Heart right ventricle (tissue), 16 donors: ENCODE measurements around the gene GAB2. TPM values are rescaled to one million over a fixed set of nuclear protein-coding genes. Genes with fewer than 3 reads are reported as not detected.

Experiments used
- ATAC-seq, 8 donors: fragments of 200-7000 bp; cut with Tn5 transposase; one replicate each; pipeline ENCODE4 v1.9.1; 2020; ENCODE audit warnings: mild to moderate bottlenecking in 8 of 8, moderate library complexity in 8 of 8, moderate number of reproducible peaks in 1 of 8
- DNase-seq, 2 donors: peaks; one replicate each; pipeline ENCODE4 v3.0.0-alpha.2; 2020
- H3K27ac ChIP-seq, 10 donors: fragments of 200-600 bp; sonication (generic) in 2 of 10; one replicate each; pipeline versions ENCODE4 v1.5.0 to v1.8.0; 2020 to 2022; ENCODE audit warnings: mild to moderate bottlenecking in 3 of 10
- H3K27me3 ChIP-seq, 7 donors: fragments of 200-600 bp; one replicate each; pipeline ENCODE4 v1.8.0; 2021 to 2022; ENCODE audit warnings: mild to moderate bottlenecking in 2 of 7
- H3K36me3 ChIP-seq, 9 donors: fragments of 200-600 bp; sonication (generic) in 1 of 9; one replicate each; pipeline versions ENCODE4 v1.5.0 to v1.8.0; 2020 to 2022; ENCODE audit warnings: mild to moderate bottlenecking in 2 of 9
- H3K4me1 ChIP-seq, 9 donors: fragments of 200-600 bp; sonication (generic) in 1 of 9; one replicate each; pipeline versions ENCODE4 v1.5.0 to v1.8.0; 2020 to 2022; ENCODE audit warnings: mild to moderate bottlenecking in 4 of 9
- H3K4me3 ChIP-seq, 10 donors: fragments of 200-600 bp; sonication (generic) in 2 of 10; one replicate each; pipeline versions ENCODE4 v1.5.0 to v1.8.0; 2020 to 2022; ENCODE audit warnings: mild to moderate bottlenecking in 7 of 10, moderate library complexity in 2 of 10
- H3K9me3 ChIP-seq, 11 donors: fragments of 200-600 bp in 10 of 11; sonication (generic) in 2 of 11; one replicate each; pipeline versions ENCODE4 v1.5.0 to v1.8.0; 2013 to 2022; ENCODE audit warnings: mild to moderate bottlenecking in 2 of 11, control low read depth in 1 of 11, moderate library complexity in 1 of 11
- WGBS, 2 donors: extraction: QIAGEN DNeasy Blood & Tissue Kit; methylation state at CpG; one replicate each; pipeline ENCODE4 v1.1.7; 2013; ENCODE audit warnings: inconsistent platforms in 1 of 2; 5-methylcytosine and 5-hydroxymethylcytosine counted together
- intact Hi-C, 10 donors: fragments of 100-400 bp; cut with DNase I; formaldehyde crosslinking; loops; one replicate each; pipeline versions ENCODE4 v1.11.1 to v1.14.2; 2022
- polyA plus RNA-seq, 2 donors: library from polyadenylated mRNA; stranded (reverse); fragments of 200-250 nt; gene quantifications; one replicate each; pipeline ENCODE4 v1.2.3, GENCODE V29; 2013
- total RNA-seq, 10 donors: library from RNA; stranded (reverse); fragmentation: NEBNext Ultra II Directional in 3 of 10; extraction: Animal tissue kit (Norgen Biotek cat#: 25700) in 3 of 10; gene quantifications; one replicate each; pipeline versions ENCODE4 v1.2.1 to v1.2.4, GENCODE V29; 2021 to 2023
- TF ChIP-seq, protein P1 (sequence below), 9 donors: fragments of 200-600 bp; sonication (generic) in 2 of 9; IDR thresholded peaks; one replicate each; pipeline versions ENCODE4 v1.5.0 to v1.8.0; 2021 to 2022; ENCODE audit warnings: antibody characterized with exemption in 9 of 9, mild to moderate bottlenecking in 5 of 9, moderate library complexity in 1 of 9
- donor health status: Arrhythmogenic right ventricular cardiomyopathy.
- donor health status: ischemic (EF 13 %, LVEDD 7.1; RV severe dilation, severe dysfunction).
- donor health status: healthy with polysubstance abuse.
- donor health status: DM: no; HTN: yes; CAD: no.
- donor health status: DM: no; HTN: no; CAD: no.
- donor health status: ischemic (EF 25% LVEDD 6.9; RV normal size, moderate dysfunction).
- donor health status: ischemic (EF 25% LVEDD 5.7; RV mildly dilated, moderate dysfunction).
- donor health status: healthy.
- donor health status: DM: yes; HTN: yes; CAD: no.
- donor health status: Ischemic cardiomyopathy.
- donor health status: ischemic (EF 35%, LVEDD 5.7; RV mildly dilated, moderate dysfunction).
- donor health status: nonischemic (EF 11% LVEDD 7.7; RV severe dilation, severe dysfunction).
- donor health status: DM: yes; HTN: yes; CAD: no.
- donor health status: PGD.
- donor health status: ischemic (EF 29% LVEDD 5.4; RV normal size, mild dysfunction).
- donor health status: nonischemic (EF 23%, LVEDD 6.1; RV moderate dilation, normal function).

Gene GAB2
- total and polyA plus RNA-seq, 12 donors: 5.0 to 44.6 (median 27.0) TPM

DNA sequence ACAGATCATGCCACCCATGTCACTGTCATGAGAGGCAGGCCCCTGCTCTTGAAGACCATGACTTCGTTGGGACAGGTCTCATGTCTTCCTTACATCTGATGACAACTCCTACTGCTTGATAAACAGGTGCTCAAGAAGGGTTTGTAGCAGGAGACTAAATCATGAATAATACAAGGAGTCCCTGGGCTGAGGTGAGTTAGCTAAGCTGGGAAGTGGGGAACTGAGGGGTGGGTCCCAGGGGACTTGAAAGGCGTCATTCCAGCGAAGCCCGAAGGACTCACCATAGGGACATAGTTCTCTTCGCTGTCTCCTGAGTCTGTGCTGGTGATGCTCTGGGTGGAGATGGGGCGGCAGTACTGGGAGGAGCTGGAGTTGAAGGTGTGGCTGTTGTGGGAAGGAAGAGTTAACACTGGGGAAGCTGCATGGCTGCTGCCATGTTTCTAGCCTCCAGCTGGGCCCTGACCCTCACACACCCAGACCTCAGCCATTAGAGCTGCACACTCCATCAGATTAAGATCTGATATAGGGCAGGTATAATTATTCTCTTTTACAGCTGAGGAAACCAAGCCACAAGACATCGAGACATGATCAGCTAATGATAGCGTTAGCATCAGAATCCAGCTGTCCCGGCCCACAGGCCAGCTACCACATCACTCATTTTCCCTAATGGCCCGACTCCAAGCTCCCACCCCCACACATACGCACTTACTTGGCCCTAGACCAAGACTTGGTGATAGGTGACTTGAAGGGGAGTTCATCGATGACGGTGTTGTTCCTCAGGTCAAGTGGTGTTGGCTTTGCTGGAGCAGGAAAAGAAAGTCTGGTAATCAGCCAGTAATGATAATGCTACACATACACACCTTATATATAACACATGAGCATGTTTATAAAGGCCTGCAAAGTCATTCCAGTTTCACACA is 196.0 kb downstream of the GAB2 start:
- 78 to 81% methylated on average over 13 of the region's 13 CpGs for WGBS, 2 donors

GRCh38 chr11:78220218-78221157 is 197.1 kb downstream of the GAB2 start:
- no peaks in the 10 kb centered on the region for H3K4me1 ChIP-seq
- no peak for ATAC-seq
- no peak overlapping the region for H3K4me3 ChIP-seq
- DNase-seq: peak in 1 of 2 donors; percentile 1
- H3K27ac ChIP-seq: no peak overlapping the region
- no peaks in the 10 kb centered on the region for H3K9me3 ChIP-seq
- peaks cover 0 to 100% (median 56%) of the 10 kb centered on the region in 9 donors for H3K36me3 ChIP-seq
- TF ChIP-seq, protein P1, sequence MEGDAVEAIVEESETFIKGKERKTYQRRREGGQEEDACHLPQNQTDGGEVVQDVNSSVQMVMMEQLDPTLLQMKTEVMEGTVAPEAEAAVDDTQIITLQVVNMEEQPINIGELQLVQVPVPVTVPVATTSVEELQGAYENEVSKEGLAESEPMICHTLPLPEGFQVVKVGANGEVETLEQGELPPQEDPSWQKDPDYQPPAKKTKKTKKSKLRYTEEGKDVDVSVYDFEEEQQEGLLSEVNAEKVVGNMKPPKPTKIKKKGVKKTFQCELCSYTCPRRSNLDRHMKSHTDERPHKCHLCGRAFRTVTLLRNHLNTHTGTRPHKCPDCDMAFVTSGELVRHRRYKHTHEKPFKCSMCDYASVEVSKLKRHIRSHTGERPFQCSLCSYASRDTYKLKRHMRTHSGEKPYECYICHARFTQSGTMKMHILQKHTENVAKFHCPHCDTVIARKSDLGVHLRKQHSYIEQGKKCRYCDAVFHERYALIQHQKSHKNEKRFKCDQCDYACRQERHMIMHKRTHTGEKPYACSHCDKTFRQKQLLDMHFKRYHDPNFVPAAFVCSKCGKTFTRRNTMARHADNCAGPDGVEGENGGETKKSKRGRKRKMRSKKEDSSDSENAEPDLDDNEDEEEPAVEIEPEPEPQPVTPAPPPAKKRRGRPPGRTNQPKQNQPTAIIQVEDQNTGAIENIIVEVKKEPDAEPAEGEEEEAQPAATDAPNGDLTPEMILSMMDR (IDR thresholded peaks at IDR 0.05): no peak
- intact Hi-C loops: loop anchor here in 1 of 10 donors (10.0 kb wide), 1 partner anchor 344 kb away; no protein-coding TSS in a partner anchor
- no peaks in the 10 kb centered on the region for H3K27me3 ChIP-seq
- 92 to 95% methylated on average over 14 of the region's 14 CpGs for WGBS, 2 donors

More for the DNA sequence above, 196.0 kb downstream of the GAB2 start:
- Histone ChIP-seq H3K36me3 (peaks cover 0 to 100% (median 62%) of the 10 kb centered on the region in 9 donors), H3K27me3 (no peaks in the 10 kb centered on the region), H3K27ac (no peak overlapping the region), H3K4me1 (no peaks in the 10 kb centered on the region), H3K4me3 (no peak overlapping the region), H3K9me3 (no peaks in the 10 kb centered on the region)
- intact Hi-C loops: loop anchor here in 1 of 10 donors (10.0 kb wide), 1 partner anchor 343 kb away; no protein-coding TSS in a partner anchor
- TF ChIP-seq, protein P1 (IDR thresholded peaks at IDR 0.05): no peak
- ATAC-seq (no peak), DNase-seq (no peak)

GRCh38 chr11:78219493-78220217 is 198.0 kb downstream of the GAB2 start:
- H3K4me1 ChIP-seq: no peaks in the 10 kb centered on the region
- intact Hi-C loops: loop anchor here in 1 of 10 donors (10.0 kb wide), 1 partner anchor 345 kb away; no protein-coding TSS in a partner anchor
- TF ChIP-seq, protein P1 (IDR thresholded peaks at IDR 0.05): no peak
- 91% methylated on average over 7 of the region's 7 CpGs for WGBS, 2 donors
- H3K9me3 ChIP-seq: no peaks in the 10 kb centered on the region
- peaks cover 0 to 100% (median 51%) of the 10 kb centered on the region in 9 donors for H3K36me3 ChIP-seq
- ATAC-seq: no peak
- no peak overlapping the region for H3K27ac ChIP-seq
- H3K27me3 ChIP-seq: no peaks in the 10 kb centered on the region
- H3K4me3 ChIP-seq: no peak overlapping the region
- DNase-seq: no peak
